H1 (cell line): Measurements from ENCODE around the gene SLC38A7. TPM values are rescaled to one million over a fixed set of nuclear protein-coding genes. Genes with fewer than 3 reads are reported as not detected.

Source experiments
- CTCF ChIA-PET: fragments of 300-600 bp; sonication (Branson Sonifier 250); formaldehyde crosslinking; loops from one replicate; lab custom pipeline; 2021; ENCODE audit not compliant: partially characterized antibody; lab: Charles Lee
- POLR2A ChIA-PET: fragments of 300-600 bp; sonication (Branson Sonifier 250); formaldehyde crosslinking; loops from one replicate; lab custom pipeline; 2021; ENCODE audit warnings: inconsistent platforms; ENCODE audit not compliant: partially characterized antibody; lab: Charles Lee
- DNase-seq, 2 experiments: peaks; one replicate each; pipeline versions ENCODE4 v3.0.0 to v3.0.0-alpha.2; 2010 to 2022; ENCODE audit warnings: low spot score in 2 of 2, low read depth in 1 of 2, mixed read lengths in 1 of 2
- FAIRE-seq: peaks from 2 replicates; lab custom pipeline; 2011; peaks lifted over from hg19 to GRCh38; lab: Jason Lieb, UNC
- H2AFZ ChIP-seq: 2 replicates; pipeline ENCODE4 v1.8.1; 2012; ENCODE audit warnings: low read length, inconsistent platforms
- H2AK5ac ChIP-seq: 2 replicates; pipeline ENCODE4 v1.6.1; 2013; ENCODE audit warnings: low read depth, low read length
- H2BK120ac ChIP-seq: replicated peaks from 2 replicates; pipeline ENCODE3; 2013; ENCODE audit warnings: low read depth, low read length, inconsistent platforms
- H2BK12ac ChIP-seq: 2 replicates; pipeline ENCODE4 v1.6.1; 2013; ENCODE audit warnings: low read depth, low read length
- H2BK15ac ChIP-seq: 2 replicates; pipeline ENCODE4 v1.6.1; 2013; ENCODE audit warnings: low read length
- H2BK20ac ChIP-seq: 2 replicates; pipeline ENCODE4 v1.6.1; 2013; ENCODE audit warnings: low read length
- H2BK5ac ChIP-seq: 2 replicates; pipeline ENCODE4 v1.6.1; 2013; ENCODE audit warnings: low read depth, low read length
- H3K14ac ChIP-seq: 2 replicates; pipeline ENCODE4 v1.6.1; 2013; ENCODE audit warnings: inconsistent platforms; ENCODE audit not compliant: insufficient read length
- H3K18ac ChIP-seq: 2 replicates; pipeline ENCODE4 v1.6.1; 2013; ENCODE audit warnings: low read length; ENCODE audit errors: extremely low read depth
- H3K23ac ChIP-seq: 2 replicates; pipeline ENCODE4 v1.6.1; 2013; ENCODE audit warnings: inconsistent platforms; ENCODE audit not compliant: insufficient read length
- H3K23me2 ChIP-seq: 2 replicates; pipeline ENCODE4 v1.6.1; 2013; ENCODE audit warnings: low read depth, low read length
- H3K27ac ChIP-seq: 2 replicates; pipeline ENCODE4 v1.6.1; 2011; ENCODE audit warnings: low read depth, low read length, inconsistent platforms
- H3K27me3 ChIP-seq, 4 experiments: replicated peaks in 1 of 4; 1 replicate in 1 of 4; 2 replicates in 3 of 4; pipeline versions ENCODE4 v1.6.1 to v1.8.1; 2011 to 2013; ENCODE audit warnings: low read length in 3 of 4, mild to moderate bottlenecking in 3 of 4, inconsistent platforms in 2 of 4, mixed read lengths in 2 of 4, moderate library complexity in 1 of 4; ENCODE audit not compliant: control insufficient read depth in 3 of 4, insufficient read depth in 3 of 4; ENCODE audit errors: extremely low read depth in 1 of 4
- H3K36me3 ChIP-seq, 4 experiments: 2 replicates each; pipeline versions ENCODE4 v1.6.1 to v1.8.1; 2011 to 2013; ENCODE audit warnings: mild to moderate bottlenecking in 4 of 4, low read length in 3 of 4, moderate library complexity in 2 of 4, control low read depth in 1 of 4, inconsistent platforms in 1 of 4; ENCODE audit not compliant: insufficient read depth in 4 of 4, control insufficient read depth in 2 of 4
- H3K4ac ChIP-seq: replicated peaks from 2 replicates; pipeline ENCODE3; 2013; ENCODE audit warnings: low read length, low read depth, mixed read lengths, inconsistent platforms; ENCODE audit not compliant: insufficient read length
- H3K4me1 ChIP-seq, 4 experiments: replicated peaks in 1 of 4; 1 replicate in 1 of 4; 2 replicates in 3 of 4; pipeline versions ENCODE4 v1.6.1 to v1.8.1; 2011 to 2013; ENCODE audit warnings: low read length in 3 of 4, inconsistent platforms in 2 of 4, mixed read lengths in 1 of 4; ENCODE audit not compliant: insufficient read depth in 4 of 4, control insufficient read depth in 3 of 4
- H3K4me2 ChIP-seq, 2 experiments: 2 replicates each; pipeline versions ENCODE4 v1.6.1 to v1.8.1; 2011 to 2013; ENCODE audit warnings: low read depth in 2 of 2, low read length in 2 of 2, control low read depth in 1 of 2, inconsistent platforms in 1 of 2, mild to moderate bottlenecking in 1 of 2; ENCODE audit not compliant: insufficient read depth in 1 of 2
- H3K4me3 ChIP-seq, 4 experiments: fragments of 200-600, 300-600 bp in 1 of 4; sonication (generic), shearing (Covaris generic), sonication (Bioruptor Twin) in 1 of 4; 2 replicates each; pipeline versions ENCODE4 v1.5.1 to v1.8.1; 2011 to 2016; ENCODE audit warnings: low read length in 4 of 4, low read depth in 3 of 4, control low read depth in 2 of 4, inconsistent platforms in 2 of 4, mild to moderate bottlenecking in 2 of 4, mixed read lengths in 1 of 4, moderate library complexity in 1 of 4; ENCODE audit not compliant: insufficient read depth in 2 of 4; ENCODE audit errors: extremely low read depth in 1 of 4
- H3K56ac ChIP-seq: replicated peaks from 2 replicates; pipeline ENCODE3; 2013; ENCODE audit warnings: low read depth, mild to moderate bottlenecking, mixed read lengths, low read length, inconsistent platforms; ENCODE audit not compliant: insufficient read length
- H3K79me1 ChIP-seq: 2 replicates; pipeline ENCODE4 v1.6.1; 2013; ENCODE audit warnings: low read depth, low read length, control low read depth
- H3K79me2 ChIP-seq, 2 experiments: 2 replicates each; pipeline versions ENCODE4 v1.6.1 to v1.8.1; 2012 to 2013; ENCODE audit warnings: low read length in 2 of 2, mild to moderate bottlenecking in 2 of 2, inconsistent platforms in 1 of 2; ENCODE audit not compliant: insufficient read depth in 2 of 2, control insufficient read depth in 1 of 2
- H3K9ac ChIP-seq, 4 experiments: replicated peaks in 1 of 4; 1 replicate in 1 of 4; 2 replicates in 3 of 4; pipeline versions ENCODE4 v1.6.1 to v1.8.1; 2011 to 2013; ENCODE audit warnings: low read depth in 3 of 4, low read length in 3 of 4, control low read depth in 2 of 4, mild to moderate bottlenecking in 2 of 4, moderate library complexity in 2 of 4, inconsistent platforms in 1 of 4; ENCODE audit errors: extremely low read depth in 1 of 4
- H3K9me3 ChIP-seq, 2 experiments: 2 replicates each; pipeline versions ENCODE4 v1.6.1 to v1.8.1; 2012 to 2013; ENCODE audit warnings: mild to moderate bottlenecking in 2 of 2, moderate library complexity in 2 of 2, control low read depth in 1 of 2, inconsistent platforms in 1 of 2, low read depth in 1 of 2, low read length in 1 of 2, mixed read lengths in 1 of 2; ENCODE audit not compliant: insufficient read depth in 2 of 2
- H4K20me1 ChIP-seq, 2 experiments: replicated peaks in 1 of 2; 2 replicates each; pipeline versions ENCODE3 to v1.8.1; 2011 to 2013; ENCODE audit warnings: inconsistent platforms in 2 of 2, low read length in 2 of 2, mild to moderate bottlenecking in 1 of 2; ENCODE audit not compliant: insufficient read depth in 2 of 2, control insufficient read depth in 1 of 2
- H4K5ac ChIP-seq: 2 replicates; pipeline ENCODE4 v1.6.1; 2013; ENCODE audit warnings: low read length, low read depth, mixed read lengths, inconsistent platforms; ENCODE audit not compliant: insufficient read length
- H4K8ac ChIP-seq: 2 replicates; pipeline ENCODE4 v1.8.0; 2013; ENCODE audit warnings: mild to moderate bottlenecking, moderate library complexity, low read length, inconsistent platforms; ENCODE audit not compliant: insufficient read depth; ENCODE audit errors: extremely low read depth
- H4K91ac ChIP-seq: replicated peaks from 2 replicates; pipeline ENCODE3; 2013; ENCODE audit warnings: low read length, mixed read lengths, inconsistent platforms; ENCODE audit not compliant: insufficient read length
- EZH2 ChIP-seq: fragments of 200-600 bp; sonication (generic); IDR thresholded peaks from 2 replicates; pipeline ENCODE4 v1.7.1; 2012; ENCODE audit warnings: low read depth, mild to moderate bottlenecking, moderate library complexity, low read length, inconsistent platforms; ENCODE audit not compliant: severe bottlenecking
- SIN3A ChIP-seq, 2 experiments: IDR thresholded peaks in 1 of 2; conservative IDR thresholded peaks in 1 of 2; 2 replicates each; pipeline ENCODE4 v1.6.1; 2011 to 2012; ENCODE audit warnings: low read length in 2 of 2, improper control_type of control experiment in 1 of 2, low read depth in 1 of 2, mild to moderate bottlenecking in 1 of 2
- SIX5 ChIP-seq: IDR thresholded peaks from 2 replicates; pipeline ENCODE4 v1.6.1; 2011; ENCODE audit warnings: mild to moderate bottlenecking, low read depth, low read length
- USF2 ChIP-seq: IDR thresholded peaks from 2 replicates; pipeline ENCODE4 v1.6.1; 2011; ENCODE audit warnings: low read length, improper control_type of control experiment
- YY1 ChIP-seq: IDR thresholded peaks from 2 replicates; pipeline ENCODE4 v1.6.1; 2011; ENCODE audit warnings: low read depth, mild to moderate bottlenecking, low read length
- polyA plus RNA-seq, 7 experiments: library from polyadenylated mRNA; depleted of rRNA in 3 of 7; stranded (reverse) in 5 of 7; unstranded in 2 of 7; fragments of >200 nt in 5 of 7; fragments of 200-250 nt in 2 of 7; gene quantifications; 1 replicate in 5 of 7; 2 replicates in 1 of 7; 4 replicates in 1 of 7; pipeline versions ENCODE4 v1.2.1 to v1.2.3, GENCODE V29; 2011 to 2013; ENCODE audit warnings: missing spikeins in 2 of 7, mixed read lengths in 2 of 7
- total RNA-seq: library from RNA; stranded (reverse); fragmentation: NEBNext Ultra II Directional; extraction: Animal tissue kit (Norgen Biotek cat#: 25700); gene quantifications from 2 replicates; pipeline ENCODE4 v1.2.1, GENCODE V29; 2021

The SLC38A7 gene
- total and polyA plus RNA-seq, 2 of the 8 experiments (the other 6 are each of a cell fraction or from before 2014, with no cell fraction given): 26.7 to 28.0 TPM

GRCh38 chr16:58670177-58670576, 14.4 kb downstream of the SLC38A7 start:
- H3K56ac ChIP-seq: no peak overlapping the region
- no peaks in the 10 kb centered on the region for H3K27me3 ChIP-seq
- H4K91ac ChIP-seq: no peak overlapping the region
- no peak overlapping the region; the same call in 1 of the 2 replicates for H2BK5ac ChIP-seq
- H3K4me1 ChIP-seq: no peaks in the 10 kb centered on the region
- H3K4me2 ChIP-seq: no peak overlapping the region
- no peaks in the 10 kb centered on the region for H3K79me2 ChIP-seq
- no peak overlapping the region for H3K18ac ChIP-seq
- H3K27ac ChIP-seq: no peak overlapping the region
- CTCF ChIA-PET: interaction anchor here (1.2 kb wide), 1 partner anchor 86 kb away, joined by 3 read pairs; no protein-coding TSS in a partner anchor
- H3K23ac ChIP-seq: no peak overlapping the region
- H3K4me3 ChIP-seq: no peak overlapping the region
- no peaks in the 10 kb centered on the region for H3K79me1 ChIP-seq
- DNase-seq (no peak), FAIRE-seq (no peak)
- no peak overlapping the region for H3K9ac ChIP-seq
- no peak overlapping the region for H2BK20ac ChIP-seq
- no peak overlapping the region for H2BK12ac ChIP-seq
- peaks cover 2% of the 10 kb centered on the region; the same call in 1 of the 2 replicates for H3K23me2 ChIP-seq
- H3K9me3 ChIP-seq: no peaks in the 10 kb centered on the region
- TF ChIP-seq SIX5 (no peak), SIN3A (conservative IDR thresholded peaks at IDR 0.05 in 1 of 2, IDR thresholded peaks at IDR 0.05 in 1 of 2; ENCODE audit: low read depth in 1 of 2, low read length in 2 of 2) (no peak), EZH2 (no peak), USF2 (no peak), YY1 (no peak)
- H4K20me1 ChIP-seq: no peaks in the 10 kb centered on the region
- no peak overlapping the region for H2AFZ ChIP-seq
- peaks cover 2 to 13% (median 5%) of the 10 kb centered on the region in 4 experiments; a peak in 6 of 8 replicates for H3K36me3 ChIP-seq
- no peak overlapping the region for H2BK120ac ChIP-seq
- no peak overlapping the region for H4K5ac ChIP-seq
- no peak overlapping the region for H2AK5ac ChIP-seq
- no peak overlapping the region for H3K14ac ChIP-seq
- no peak overlapping the region for H2BK15ac ChIP-seq
- no peak overlapping the region for H4K8ac ChIP-seq
- POLR2A ChIA-PET: no interaction called here
- H3K4ac ChIP-seq: no peak overlapping the region
